ENCODE measurements around the gene ADAT1. TPM values are rescaled to one million over a fixed set of nuclear protein-coding genes. Genes with fewer than 3 reads are reported as not detected.

ADAT1 gene
- total and polyA plus RNA-seq, 10 donors = 13.2 to 120 (median 59.7) TPM

- peak; percentile 97 for DNase-seq
- Histone ChIP-seq H3K4me1 (peaks cover 38 to 63% (median 54%) of the 10 kb centered on the region in 6 donors), H3K27ac (peak within 1 kb of the TSS; percentile 83 to 96 (median 88)), H3K4me3 (peak within 1 kb of the TSS; percentile 70 to 98 (median 94)), H3K36me3 (peaks cover 0 to 38% (median 31%) of the 10 kb centered on the region in 6 donors), H3K9me3 (no peaks in the 10 kb centered on the region), H3K27me3 (replicated peaks in 1 of 7) (no peaks in the 10 kb centered on the region)
- intact Hi-C loops (cut with DNase I; ENCODE audit: low total_unique reads) = loop anchor here (5.0 kb wide), 1 partner anchor 56 kb away; the partner anchor contains the start of gene ADAT1
- TF ChIP-seq CTCF (IDR thresholded peaks at IDR 0.05 in 8 of 11, conservative IDR thresholded peaks at IDR 0.05 in 3 of 11) = peak in 1 of 11 experiments; percentile 36
- peak; percentile 56 to 60 (median 60) for TF ChIP-seq POLR2A (IDR thresholded peaks at IDR 0.05)
- peak; percentile 96 to 98 (median 97) for TF ChIP-seq POLR2AphosphoS5 (IDR thresholded peaks at IDR 0.05)
- 0 to 1% (median 0%) methylated on average over 10 to 69 of the region's 69 CpGs for WGBS, 5 donors
Observed at GRCh38 chr16:75566040-75566757, 56.9 kb downstream of the ADAT1 start, which contains the start of gene GABARAPL2. GABARAPL2 (plus strand) TSS chr16:75566379; CDS start chr16:75566487, 108 bp downstream.

GRCh38 chr16:75565640-75566039 lies 57.4 kb downstream of the ADAT1 start:
- H3K27me3 ChIP-seq (replicated peaks in 1 of 7) = peaks cover 0 to 2% (median 0%) of the 10 kb centered on the region in 7 donors
- intact Hi-C loops (cut with DNase I; ENCODE audit: low total_unique reads) = loop anchor here (5.0 kb wide), 1 partner anchor 57 kb away; the partner anchor contains the start of gene ADAT1
- no peak for DNase-seq
- no peaks in the 10 kb centered on the region for H3K9me3 ChIP-seq
- H3K4me3 ChIP-seq = peak overlapping the region; percentile 70 to 98 (median 94)
- WGBS, 5 donors = 20 to 28% (median 23%) methylated on average over 15 of the region's 15 CpGs
- TF ChIP-seq POLR2AphosphoS5 (IDR thresholded peaks at IDR 0.05) = no peak
- no peak for TF ChIP-seq CTCF (IDR thresholded peaks at IDR 0.05 in 8 of 11, conservative IDR thresholded peaks at IDR 0.05 in 3 of 11)
- no peak for TF ChIP-seq POLR2A (IDR thresholded peaks at IDR 0.05)
- peaks cover 0 to 33% (median 26%) of the 10 kb centered on the region in 6 donors for H3K36me3 ChIP-seq
- H3K4me1 ChIP-seq = peaks cover 36 to 57% (median 49%) of the 10 kb centered on the region in 6 donors
- peak overlapping the region; percentile 83 to 96 (median 88) for H3K27ac ChIP-seq

GRCh38 chr16:75559564-75560372 lies 63.3 kb downstream of the ADAT1 start:
- peaks cover 6 to 26% (median 17%) of the 10 kb centered on the region in 6 donors for H3K4me1 ChIP-seq
- H3K27ac ChIP-seq = peak overlapping the region in 4 of 8 donors; percentile 13 to 44 (median 28)
- H3K9me3 ChIP-seq = no peaks in the 10 kb centered on the region
- WGBS, 5 donors = 55 to 81% (median 72%) methylated on average over 10 of the region's 10 CpGs
- H3K27me3 ChIP-seq (replicated peaks in 1 of 7) = peaks cover 0 to 5% (median 0%) of the 10 kb centered on the region in 7 donors
- H3K4me3 ChIP-seq = no peak overlapping the region
- H3K36me3 ChIP-seq = no peaks in the 10 kb centered on the region
- no peak for DNase-seq
- intact Hi-C loops (cut with DNase I; ENCODE audit: low total_unique reads) = loop anchor here (10.0 kb wide), 1 partner anchor 95 kb away; the partner anchor contains the start of gene TMEM170A
- TF ChIP-seq POLR2A (IDR thresholded peaks at IDR 0.05) (no peak), CTCF (IDR thresholded peaks at IDR 0.05 in 8 of 11, conservative IDR thresholded peaks at IDR 0.05 in 3 of 11) (no peak), POLR2AphosphoS5 (IDR thresholded peaks at IDR 0.05) (no peak)

Measured in spleen (tissue), 11 donors.